ENCODE measurements around the gene RICTOR.
"Not testable (repeated sequence)": the region's sequence is repeated elsewhere in the genome, so short reads cannot be mapped to it uniquely, and the experiment has no call there.

The RICTOR gene

DNA sequence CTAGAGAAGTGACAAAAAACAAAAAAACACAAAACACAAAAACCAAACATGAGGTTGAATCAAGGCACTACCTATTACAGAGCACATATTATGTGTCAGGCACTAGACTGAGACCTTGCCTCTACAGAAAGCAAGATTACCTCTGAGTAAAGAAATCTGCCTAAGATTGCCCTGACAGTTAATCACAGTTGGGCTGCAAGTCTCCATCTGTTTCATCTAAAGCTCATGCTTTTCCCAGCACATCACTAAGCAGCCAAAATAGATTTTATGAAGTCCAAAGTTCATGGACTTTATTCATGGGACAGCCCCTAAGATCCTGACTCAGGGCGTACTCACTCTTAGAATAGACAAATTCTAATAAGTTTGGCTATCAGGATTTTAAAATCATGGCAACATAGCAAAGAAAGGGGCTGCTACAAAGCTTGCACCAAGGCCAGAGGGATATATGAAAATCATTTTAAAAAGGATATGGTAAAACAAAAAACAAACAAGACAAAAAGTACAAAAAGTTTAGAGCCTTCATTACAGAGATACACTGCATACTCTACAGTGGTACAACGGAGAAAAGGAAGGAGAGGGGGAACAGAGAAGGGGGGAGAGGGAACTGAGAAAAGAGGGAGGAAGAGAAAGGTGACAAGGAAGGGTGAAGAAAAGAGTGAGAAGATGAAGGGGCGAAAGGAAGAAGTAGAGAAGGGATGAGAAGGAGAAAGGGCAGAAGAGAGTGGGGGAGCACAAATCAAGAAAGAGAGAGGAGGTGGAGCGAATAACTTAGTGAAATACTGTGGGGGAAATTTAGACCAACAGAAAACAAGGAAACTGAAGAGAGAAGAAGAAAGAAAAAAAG, 58.2 kb downstream of the RICTOR start:
- H3K4me3 ChIP-seq (ENCODE audit: low read depth, low read length): no peak overlapping the region
- no peak for DNase-seq (ENCODE audit: low read depth)
- TF ChIP-seq, protein P1, sequence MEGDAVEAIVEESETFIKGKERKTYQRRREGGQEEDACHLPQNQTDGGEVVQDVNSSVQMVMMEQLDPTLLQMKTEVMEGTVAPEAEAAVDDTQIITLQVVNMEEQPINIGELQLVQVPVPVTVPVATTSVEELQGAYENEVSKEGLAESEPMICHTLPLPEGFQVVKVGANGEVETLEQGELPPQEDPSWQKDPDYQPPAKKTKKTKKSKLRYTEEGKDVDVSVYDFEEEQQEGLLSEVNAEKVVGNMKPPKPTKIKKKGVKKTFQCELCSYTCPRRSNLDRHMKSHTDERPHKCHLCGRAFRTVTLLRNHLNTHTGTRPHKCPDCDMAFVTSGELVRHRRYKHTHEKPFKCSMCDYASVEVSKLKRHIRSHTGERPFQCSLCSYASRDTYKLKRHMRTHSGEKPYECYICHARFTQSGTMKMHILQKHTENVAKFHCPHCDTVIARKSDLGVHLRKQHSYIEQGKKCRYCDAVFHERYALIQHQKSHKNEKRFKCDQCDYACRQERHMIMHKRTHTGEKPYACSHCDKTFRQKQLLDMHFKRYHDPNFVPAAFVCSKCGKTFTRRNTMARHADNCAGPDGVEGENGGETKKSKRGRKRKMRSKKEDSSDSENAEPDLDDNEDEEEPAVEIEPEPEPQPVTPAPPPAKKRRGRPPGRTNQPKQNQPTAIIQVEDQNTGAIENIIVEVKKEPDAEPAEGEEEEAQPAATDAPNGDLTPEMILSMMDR (IDR thresholded peaks at IDR 0.05; ENCODE audit: control insufficient read depth, extremely low read depth, insufficient read depth): no peak

DNA sequence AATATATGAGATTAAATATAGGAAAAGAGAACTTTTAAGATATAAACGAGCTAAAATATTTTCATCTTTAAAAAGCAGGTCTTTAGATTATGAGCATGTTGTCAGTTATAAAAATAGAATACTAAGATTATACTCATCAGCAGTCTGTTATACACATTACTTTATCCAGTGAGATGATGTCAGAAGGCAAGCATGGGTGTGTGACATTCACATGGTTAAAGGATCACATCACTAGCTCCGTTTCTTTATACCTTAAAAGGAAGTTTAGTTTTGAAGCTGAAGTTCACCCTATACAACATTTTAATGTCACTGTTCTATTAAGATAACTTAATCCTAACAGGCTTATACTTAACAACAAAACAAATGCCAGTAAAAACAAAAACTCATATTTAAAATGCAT, 59.6 kb downstream of the RICTOR start:
- TF ChIP-seq, protein P1 (IDR thresholded peaks at IDR 0.05; ENCODE audit: control insufficient read depth, extremely low read depth, insufficient read depth): no peak
- DNase-seq (ENCODE audit: low read depth): no peak
- no peak overlapping the region for H3K4me3 ChIP-seq (ENCODE audit: low read depth, low read length)

DNA sequence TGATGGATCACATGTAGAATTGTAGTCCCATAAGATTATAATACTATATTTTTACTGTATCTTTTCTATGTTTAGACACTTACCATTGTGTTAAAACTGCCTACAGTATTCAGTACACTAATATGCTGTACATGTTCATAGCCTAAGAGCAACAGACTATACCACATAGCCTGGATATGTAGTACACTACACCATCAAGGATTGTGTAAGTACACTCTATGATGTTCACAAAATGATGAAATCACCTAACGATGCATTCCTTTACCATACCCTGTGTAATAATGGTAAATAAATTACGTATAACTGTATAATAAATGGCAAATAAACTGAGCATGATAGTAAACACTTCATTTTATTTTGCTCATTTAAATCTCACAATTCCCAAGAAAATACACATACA, 60.3 kb downstream of the RICTOR start:
- H3K4me3 ChIP-seq (ENCODE audit: low read depth, low read length): no peak overlapping the region
- TF ChIP-seq, protein P1 (IDR thresholded peaks at IDR 0.05; ENCODE audit: control insufficient read depth, extremely low read depth, insufficient read depth): no peak
- no peak for DNase-seq (ENCODE audit: low read depth)

DNA sequence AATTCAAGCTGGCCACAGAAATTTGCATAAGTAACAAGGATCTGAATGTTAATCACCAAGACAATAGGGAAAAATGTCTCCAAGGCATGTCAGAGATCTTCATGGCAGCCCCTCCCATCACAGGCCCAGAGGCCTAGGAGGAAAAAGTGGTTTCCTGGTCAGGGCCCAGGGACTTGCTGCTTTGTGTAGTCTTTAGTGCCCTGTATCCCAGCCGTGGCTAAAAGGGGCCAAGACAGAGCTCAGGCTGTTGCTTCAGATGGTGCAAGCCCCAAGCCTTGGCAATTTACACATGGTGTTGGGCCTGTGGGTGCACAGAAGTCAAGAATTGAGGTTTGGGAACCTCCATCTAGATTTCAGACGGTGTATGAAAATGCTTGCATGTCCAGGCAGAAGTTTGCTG, 63.2 kb downstream of the RICTOR start:
- H3K4me3 ChIP-seq (ENCODE audit: low read depth, low read length): not testable (repeated sequence)

DNA sequence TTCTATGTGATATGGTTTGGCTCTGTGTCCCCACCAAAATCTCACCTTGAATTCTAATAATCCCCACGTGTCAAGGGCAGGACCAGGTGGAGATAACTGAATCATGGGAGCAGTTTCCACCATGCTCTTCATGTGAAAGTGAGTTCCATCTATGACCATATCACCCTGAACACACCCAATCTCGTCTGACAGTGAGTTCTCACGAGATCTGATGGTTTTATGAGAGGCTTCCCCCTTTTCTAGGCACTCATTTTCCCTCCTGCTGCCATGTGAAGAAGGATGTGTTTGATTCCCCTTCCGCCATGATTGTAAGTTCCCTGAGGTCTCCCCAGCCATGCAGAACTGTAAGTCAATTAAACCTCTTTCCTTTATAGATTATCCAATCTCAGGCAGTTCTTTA, 64.2 kb downstream of the RICTOR start:
- DNase-seq (ENCODE audit: low read depth): no peak
- TF ChIP-seq, protein P1 (IDR thresholded peaks at IDR 0.05; ENCODE audit: control insufficient read depth, extremely low read depth, insufficient read depth): no peak
- no peak overlapping the region for H3K4me3 ChIP-seq (ENCODE audit: low read depth, low read length)

More for the DNA sequence above, 63.2 kb downstream of the RICTOR start:
- not testable (repeated sequence) for DNase-seq (ENCODE audit: low read depth)

DNA sequence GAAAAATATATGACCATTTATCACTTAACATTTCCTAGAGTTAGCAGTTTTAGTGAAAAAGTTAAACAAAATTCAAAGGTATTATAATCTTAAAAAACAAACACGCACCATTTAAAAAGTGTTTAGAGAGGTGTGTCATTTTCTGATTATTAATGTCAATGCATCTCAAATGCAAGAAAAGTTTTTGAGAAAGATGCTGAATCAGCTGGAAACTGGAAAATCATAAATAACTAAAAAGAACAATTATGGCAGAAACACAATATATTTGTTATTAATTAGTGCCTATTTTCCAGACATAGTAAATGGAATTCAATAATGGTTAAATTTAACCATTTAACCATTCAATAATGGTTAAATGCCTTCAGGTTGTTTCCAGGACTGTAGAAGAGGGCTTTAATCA, 64.9 kb downstream of the RICTOR start:
- H3K4me3 ChIP-seq (ENCODE audit: low read depth, low read length): no peak overlapping the region
- DNase-seq (ENCODE audit: low read depth): no peak
- TF ChIP-seq, protein P1 (IDR thresholded peaks at IDR 0.05; ENCODE audit: control insufficient read depth, extremely low read depth, insufficient read depth): no peak

DNA sequence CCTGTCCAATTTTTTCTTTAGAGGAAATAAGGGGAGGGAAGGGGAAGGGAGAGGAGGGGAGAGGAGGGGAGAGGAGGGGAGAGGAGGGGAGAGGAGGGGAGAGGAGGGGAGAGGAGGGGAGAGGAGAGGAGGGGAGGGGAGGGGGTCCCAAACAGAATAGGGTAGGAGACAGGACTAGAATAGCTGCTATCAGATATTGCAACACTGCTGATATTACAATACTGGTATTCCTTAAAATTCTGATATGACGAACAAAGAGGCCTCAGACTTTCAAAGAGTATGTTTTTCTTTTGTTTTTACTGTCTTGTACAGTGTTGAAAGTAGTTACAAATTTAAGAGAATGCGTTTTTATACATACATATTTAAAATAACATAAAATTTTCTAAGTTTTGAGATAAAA, 67.5 kb downstream of the RICTOR start:
- TF ChIP-seq, protein P1 (IDR thresholded peaks at IDR 0.05; ENCODE audit: control insufficient read depth, extremely low read depth, insufficient read depth): no peak
- H3K4me3 ChIP-seq (ENCODE audit: low read depth, low read length): no peak overlapping the region
- DNase-seq (ENCODE audit: low read depth): no peak

Measured in LNCaP clone FGC (cell line).